GM12874 (cell line): ENCODE results near the gene PVALB.

Source experiments
- CTCF ChIP-seq: IDR thresholded peaks from 2 replicates; pipeline ENCODE4 v1.5.1; 2011; ENCODE audit warnings: low read depth, mild to moderate bottlenecking, control low read depth, low read length, moderate library complexity; ENCODE audit not compliant: insufficient read depth

The PVALB gene

GRCh38 chr22:36778020-36778419 lies 38.8 kb downstream of the PVALB start:
- TF ChIP-seq CTCF = no peak

- TF ChIP-seq CTCF = no peak
Observed at GRCh38 chr22:36776722-36777121, 40.1 kb downstream of the PVALB start.

- TF ChIP-seq CTCF = no peak
Observed at GRCh38 chr22:36775964-36776669, 40.7 kb downstream of the PVALB start, which contains the start of gene IFT27. TSS of gene IFT27 (minus strand) at chr22:36776119. CDS start at chr22:36775707, 412 bp downstream.

GRCh38 chr22:36775586-36775963 lies 41.3 kb downstream of the PVALB start:
- no peak for TF ChIP-seq CTCF

GRCh38 chr22:36773935-36774334 lies 42.9 kb downstream of the PVALB start:
- no peak for TF ChIP-seq CTCF

GRCh38 chr22:36772451-36772850 lies 44.4 kb downstream of the PVALB start:
- TF ChIP-seq CTCF = no peak

GRCh38 chr22:36771356-36772063 lies 45.3 kb downstream of the PVALB start:
- TF ChIP-seq CTCF = no peak
